K562 (cell line): ENCODE measurements around the gene URI1. TPM values are rescaled to one million over a fixed set of nuclear protein-coding genes. Genes with fewer than 3 reads are reported as not detected.

ENCODE experiments used
- ATAC-seq: fragments of 200-7000 bp; cut with Tn5 transposase; 3 replicates; pipeline ENCODE4 v1.9.1; 2020; ENCODE audit warnings: moderate library complexity
- BruUV-seq: library from RNA; stranded (reverse); fragments of 400-500 nt; replicated peaks from 2 replicates; lab custom pipeline; 2021; lab: Mats Ljungman, UMichigan
- CTCF ChIA-PET: fragments of 300-600 bp; formaldehyde crosslinking; extraction: SDS; loops from one replicate; lab custom pipeline; 2021; ENCODE audit warnings: low intra/inter-chr PET ratio; lab: Yijun Ruan, JAX
- POLR2A ChIA-PET: fragments of 300-600, 350-650 bp; sonication (Branson Sonifier 250); formaldehyde crosslinking; extraction: SDS; loops from one replicate; lab custom pipeline; 2021; ENCODE audit warnings: antibody characterized with exemption, inconsistent platforms; lab: Yijun Ruan, JAX
- DNase-seq, 4 experiments: peaks; one replicate each; pipeline versions ENCODE4 v3.0.0 to v3.0.0-alpha.2; 2011 to 2018; ENCODE audit warnings: low spot score in 3 of 4, mixed read lengths in 3 of 4; ENCODE audit errors: extremely low read depth in 1 of 4
- FAIRE-seq: peaks from 2 replicates; lab custom pipeline; 2011; peaks lifted over from hg19 to GRCh38; lab: Jason Lieb, UNC
- H2AFZ ChIP-seq: 2 replicates; pipeline ENCODE4 v1.6.0; 2011; ENCODE audit warnings: low read depth, low read length, control low read depth, inconsistent platforms
- H3K27ac ChIP-seq: fragments of 200-600 bp; 3 replicates; pipeline ENCODE4 v1.8.0; 2011; ENCODE audit warnings: low read depth, mild to moderate bottlenecking, control low read depth, inconsistent platforms, low read length, moderate library complexity, mixed read lengths; ENCODE audit errors: extremely low read depth
- H3K27me3 ChIP-seq, 2 experiments: fragments of 300-600 bp in 1 of 2; 2 replicates in 1 of 2; 3 replicates in 1 of 2; pipeline versions ENCODE4 v1.6.0 to v1.8.0; 2011; ENCODE audit warnings: inconsistent platforms in 2 of 2, low read length in 2 of 2, mild to moderate bottlenecking in 1 of 2, mixed read lengths in 1 of 2, moderate library complexity in 1 of 2; ENCODE audit not compliant: control insufficient read depth in 2 of 2, insufficient read depth in 2 of 2
- H3K36me3 ChIP-seq: fragments of 300-600 bp; 3 replicates; pipeline ENCODE4 v1.8.0; 2011; ENCODE audit warnings: mild to moderate bottlenecking, low read length, inconsistent platforms; ENCODE audit not compliant: control insufficient read depth, insufficient read depth
- H3K4me1 ChIP-seq, 2 experiments: fragments of 200-600 bp in 1 of 2; replicated peaks in 1 of 2; 2 replicates in 1 of 2; 3 replicates in 1 of 2; pipeline versions ENCODE4 v1.5.1 to v1.8.0; 2011; ENCODE audit warnings: inconsistent platforms in 2 of 2, low read length in 2 of 2, mild to moderate bottlenecking in 1 of 2, mixed read lengths in 1 of 2, moderate library complexity in 1 of 2; ENCODE audit not compliant: control insufficient read depth in 2 of 2, insufficient read depth in 2 of 2
- H3K4me2 ChIP-seq: 2 replicates; pipeline ENCODE4 v1.6.1; 2011; ENCODE audit warnings: low read length, control low read depth, inconsistent platforms, mixed read lengths; ENCODE audit not compliant: insufficient read depth
- H3K4me3 ChIP-seq: fragments of 200-600 bp; sonication (generic), shearing (Covaris generic); 2 replicates; pipeline ENCODE4 v1.5.1; 2016; ENCODE audit warnings: control low read depth, inconsistent platforms
- H3K79me2 ChIP-seq: fragments of 200-600 bp; 3 replicates; pipeline ENCODE4 v1.8.0; 2011; ENCODE audit warnings: low read length, inconsistent platforms; ENCODE audit not compliant: control insufficient read depth, insufficient read depth
- H3K9ac ChIP-seq, 2 experiments: 2 replicates each; pipeline versions ENCODE4 v1.6.0 to v1.6.1; 2011; ENCODE audit warnings: low read depth in 2 of 2, low read length in 2 of 2, control low read depth in 1 of 2, inconsistent platforms in 1 of 2, mild to moderate bottlenecking in 1 of 2, mixed read lengths in 1 of 2; ENCODE audit not compliant: insufficient read depth in 1 of 2
- H3K9me1 ChIP-seq: one replicate; pipeline ENCODE4 v1.6.0; 2011; ENCODE audit warnings: inconsistent platforms, mild to moderate bottlenecking, low read length, moderate library complexity; ENCODE audit not compliant: control insufficient read depth, insufficient read depth
- H3K9me3 ChIP-seq: replicated peaks from 2 replicates; pipeline ENCODE4 v1.5.1; 2011; ENCODE audit warnings: low read depth, low read length, inconsistent platforms; ENCODE audit not compliant: control insufficient read depth, insufficient read depth
- H4K20me1 ChIP-seq: replicated peaks from 2 replicates; pipeline ENCODE4 v1.6.1; 2011; ENCODE audit warnings: low read length, inconsistent platforms, mixed read lengths; ENCODE audit not compliant: control insufficient read depth, insufficient read depth
- ARID2 ChIP-seq: fragments of 450-650 bp; IDR thresholded peaks from 2 replicates; pipeline ENCODE4 v1.6.1; 2017; ENCODE audit warnings: antibody characterized with exemption, mild to moderate bottlenecking
- ESRRA ChIP-seq: fragments of 450-650 bp; IDR thresholded peaks from 2 replicates; pipeline ENCODE4 v1.6.1; 2014; ENCODE audit warnings: low read depth, mild to moderate bottlenecking, moderate library complexity, borderline replicate concordance
- HOXB6 ChIP-seq: fragments of 250-450 bp; sonication (Bioruptor Pico); IDR thresholded peaks from 2 replicates; pipeline ENCODE4 v1.5.1; 2022; ENCODE audit warnings: mild to moderate bottlenecking, borderline replicate concordance
- MIER1 ChIP-seq: fragments of 450-650 bp; IDR thresholded peaks from 2 replicates; pipeline ENCODE4 v1.6.1; 2016; ENCODE audit warnings: antibody characterized with exemption, mild to moderate bottlenecking, low read depth
- NEUROD1 ChIP-seq: fragments of 150-350 bp; IDR thresholded peaks from 2 replicates; pipeline ENCODE4 v1.6.1; 2014; ENCODE audit warnings: borderline replicate concordance, low read length, low read depth; ENCODE audit not compliant: partially characterized antibody
- ZNF263 ChIP-seq: sonication (generic); formaldehyde crosslinking; IDR thresholded peaks from 2 replicates; pipeline ENCODE4 v1.8.0; 2022; ENCODE audit warnings: mild to moderate bottlenecking, missing genetic modification reagents, borderline replicate concordance
- ZNF316 ChIP-seq: fragments of 450-650 bp; IDR thresholded peaks from 2 replicates; pipeline ENCODE4 v1.6.1; 2016
- ZNF707 ChIP-seq: fragments of 250-450 bp; sonication (Bioruptor Pico); conservative IDR thresholded peaks from 2 replicates; pipeline ENCODE4 v1.8.0; 2022; ENCODE audit warnings: inconsistent platforms, mild to moderate bottlenecking, moderate library complexity
- ZNF780A ChIP-seq: fragments of 250-450 bp; sonication (Bioruptor Pico); IDR thresholded peaks from 2 replicates; pipeline ENCODE4 v1.5.0; 2021; ENCODE audit warnings: mild to moderate bottlenecking
- ZNF79 ChIP-seq: fragments of 250-450 bp; sonication (Bioruptor Pico); IDR thresholded peaks from 2 replicates; pipeline ENCODE4 v1.4.0; 2020; ENCODE audit warnings: low read depth, mild to moderate bottlenecking, moderate library complexity
- WGBS: fragments of 100-300 bp; shearing (Covaris generic); methylation state at CpG from one replicate; pipeline ENCODE4 v1.1.6; 2016; ENCODE audit warnings: low coverage, mixed read lengths; ENCODE audit not compliant: insufficient coverage; ENCODE audit errors: missing lambda C conversion rate; 5-methylcytosine and 5-hydroxymethylcytosine counted together
- in situ Hi-C: fragments of 300-500 bp; cut with MboI; formaldehyde crosslinking; loops from 4 replicates; pipeline ENCODE4 v1.15.0; 2018; ENCODE audit warnings: inconsistent platforms, mixed read lengths
- intact Hi-C: fragments of 100-400 bp; cut with micrococcal nuclease; formaldehyde crosslinking; loops from 2 replicates; pipeline ENCODE4 v1.14.2; 2022
- polyA plus RNA-seq, 8 experiments: library from polyadenylated mRNA; depleted of rRNA in 4 of 8; stranded (reverse) in 5 of 8; unstranded in 3 of 8; fragments of >200 nt; fragmentation: Nextera tagmentation in 2 of 8; fragmentation: Illumina TruSeq in 1 of 8; extraction: Ambion mirVana in 2 of 8; extraction: Trizol in 1 of 8; gene quantifications; 2 replicates each; pipeline versions ENCODE4 v1.2.1 to v1.2.3, GENCODE V29; 2011 to 2014; ENCODE audit warnings: inconsistent platforms in 1 of 8, missing spikeins in 1 of 8
- total RNA-seq, 7 experiments: library from RNA; depleted of rRNA in 6 of 7; stranded (reverse); fragments of >200 nt in 6 of 7; fragmentation: Illumina TruSeq in 2 of 7; extraction: Trizol in 2 of 7; gene quantifications; 2 replicates each; pipeline versions ENCODE4 v1.2.1 to v1.2.3, GENCODE V29; 2011 to 2021; ENCODE audit warnings: low replicate concordance in 1 of 7

Gene URI1
- total and polyA plus RNA-seq, 9 of the 15 experiments (the other 6 are each of a cell fraction or from before 2014, with no cell fraction given) = 16.9 to 87.4 (median 63.9) TPM

GRCh38 chr19:30026933-30027332 lies 84.9 kb downstream of the URI1 start:
- no TSS peak for BruUV-seq
- Histone ChIP-seq H3K27ac (no peak overlapping the region), H2AFZ (no peak overlapping the region), H3K9ac (no peak overlapping the region), H3K9me3 (no peaks in the 10 kb centered on the region), H3K4me3 (no peak overlapping the region), H3K4me2 (no peak overlapping the region), H3K79me2 (no peaks in the 10 kb centered on the region), H3K4me1 (no peaks in the 10 kb centered on the region), H3K27me3 (no peaks in the 10 kb centered on the region), H4K20me1 (no peaks in the 10 kb centered on the region), H3K9me1 (no peaks in the 10 kb centered on the region), H3K36me3 (peaks cover 18% of the 10 kb centered on the region; the same call in 1 of the 3 replicates)
- in situ Hi-C loops (no loop called here), intact Hi-C loops (no loop called here)
- FAIRE-seq (no peak), DNase-seq (no peak), ATAC-seq (no peak)
- POLR2A ChIA-PET = no interaction called here
- CTCF ChIA-PET = no interaction called here
- 85% methylated on average over 1 of the region's 1 CpG for WGBS
- TF ChIP-seq ZNF316 (0 out of 2 replicates have a peak, but pooled peaks have one; percentile 11), ZNF707 (CRISPR knock-in tag) (no peak)

- ChIA-PET CTCF (no interaction called here), POLR2A (interaction anchor here (0.6 kb wide), 1 partner anchor 64 kb away, joined by 3 read pairs; no protein-coding TSS in a partner anchor)
- Histone ChIP-seq H2AFZ (no peak overlapping the region), H3K4me2 (no peak overlapping the region), H3K4me3 (no peak overlapping the region), H3K9ac (no peak overlapping the region), H3K27me3 (no peaks in the 10 kb centered on the region), H3K27ac (no peak overlapping the region), H3K9me1 (no peaks in the 10 kb centered on the region), H3K36me3 (peaks cover 18% of the 10 kb centered on the region; the same call in 1 of the 3 replicates), H4K20me1 (no peaks in the 10 kb centered on the region), H3K79me2 (no peaks in the 10 kb centered on the region), H3K4me1 (no peaks in the 10 kb centered on the region), H3K9me3 (no peaks in the 10 kb centered on the region)
- in situ Hi-C loops = no loop called here
- ATAC-seq (no peak), FAIRE-seq (no peak), DNase-seq (no peak)
- BruUV-seq = no TSS peak
- TF ChIP-seq MIER1 = no peak
- TF ChIP-seq HOXB6 (CRISPR knock-in tag) = no peak
- TF ChIP-seq ARID2 = no peak
- no peak for TF ChIP-seq ZNF79 (CRISPR knock-in tag)
- no peak for TF ChIP-seq ESRRA
- TF ChIP-seq NEUROD1 = no peak
- no peak for TF ChIP-seq ZNF263
- TF ChIP-seq ZNF780A (CRISPR knock-in tag) = no peak
- 96% methylated on average over 2 of the region's 2 CpGs for WGBS
- intact Hi-C loops = no loop called here
Measured at GRCh38 chr19:30028118-30028991, 86.3 kb downstream of the URI1 start.
